Epithelial cell of proximal tubule (primary cell): ENCODE results near the gene SNAP47. TPM values are rescaled to one million over a fixed set of nuclear protein-coding genes. Genes with fewer than 3 reads are reported as not detected.

Experiments
- DNase-seq: peaks from one replicate; pipeline ENCODE4 v3.0.0-alpha.2; 2011; ENCODE audit warnings: low read depth
- H3K4me3 ChIP-seq: 2 replicates; pipeline ENCODE4 v1.5.1; 2011; ENCODE audit warnings: low read depth, mild to moderate bottlenecking, low read length
- CTCF ChIP-seq: conservative IDR thresholded peaks from 2 replicates; pipeline ENCODE4 v1.5.1; 2012; ENCODE audit warnings: low read depth, mild to moderate bottlenecking, low read length
- total RNA-seq: library from RNA; depleted of rRNA; stranded (reverse); fragments of >200 nt; gene quantifications from 2 replicates; pipeline ENCODE4 v1.2.3, GENCODE V29; 2015

SNAP47 gene
- total RNA-seq, 1 donor from 2014 or later: 36.3 TPM

DNA sequence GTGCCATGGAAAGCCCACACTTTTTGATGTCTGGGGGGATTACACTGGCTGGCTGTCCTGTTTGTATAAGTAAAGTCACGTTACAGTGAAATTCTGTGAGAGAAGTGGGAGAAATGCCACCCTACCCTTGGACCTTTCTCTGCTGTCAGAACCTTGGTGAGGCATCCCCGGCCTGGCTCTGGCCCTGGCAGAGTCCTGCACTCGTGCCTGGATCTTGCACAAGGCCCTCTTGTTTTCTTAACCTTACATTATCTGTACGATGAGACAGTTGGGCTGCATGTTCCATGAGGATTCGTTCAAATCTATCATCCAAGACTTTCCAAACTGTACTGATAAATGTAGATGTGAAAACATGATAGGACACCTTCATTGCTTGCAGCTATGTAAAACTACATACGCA lies 11.4 kb downstream of the SNAP47 start:
- no peak for TF ChIP-seq CTCF
- DNase-seq: no peak
- H3K4me3 ChIP-seq: no peak overlapping the region

GRCh38 chr1:227747382-227747781 lies 12.1 kb downstream of the SNAP47 start:
- TF ChIP-seq CTCF: no peak
- DNase-seq: no peak

DNA sequence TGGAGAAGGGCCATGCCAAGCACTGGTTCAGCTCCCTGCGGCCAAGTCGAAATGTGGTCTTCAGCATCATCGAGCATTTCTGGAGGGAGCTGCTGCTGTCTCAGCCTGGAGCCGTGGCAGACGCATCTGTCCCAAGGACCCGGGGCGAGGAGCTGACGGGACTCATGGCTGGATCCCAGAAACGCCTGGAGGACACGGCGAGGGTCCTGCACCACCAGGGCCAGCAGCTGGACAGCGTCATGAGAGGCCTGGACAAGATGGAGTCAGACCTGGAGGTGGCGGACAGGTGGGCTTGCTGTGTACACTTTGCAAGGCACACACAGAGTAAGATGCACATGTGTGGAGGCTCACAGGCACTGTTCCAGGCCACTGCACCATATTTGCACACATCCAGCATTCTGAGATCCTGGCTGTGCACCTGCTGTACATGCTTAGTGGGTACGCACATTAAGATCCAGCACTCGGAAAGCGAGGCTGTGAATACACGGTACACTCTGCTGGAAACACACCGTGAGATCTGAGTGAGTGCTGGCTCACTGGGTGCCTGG lies 12.8 kb downstream of the SNAP47 start:
- H3K4me3 ChIP-seq: no peak overlapping the region
- DNase-seq: no peak
- no peak for TF ChIP-seq CTCF

More at GRCh38 chr1:227747382-227747781, 12.1 kb downstream of the SNAP47 start:
- H3K4me3 ChIP-seq: no peak overlapping the region

GRCh38 chr1:227748496-227749182 lies 13.4 kb downstream of the SNAP47 start:
- no peak for DNase-seq
- H3K4me3 ChIP-seq: no peak overlapping the region
- no peak for TF ChIP-seq CTCF

DNA sequence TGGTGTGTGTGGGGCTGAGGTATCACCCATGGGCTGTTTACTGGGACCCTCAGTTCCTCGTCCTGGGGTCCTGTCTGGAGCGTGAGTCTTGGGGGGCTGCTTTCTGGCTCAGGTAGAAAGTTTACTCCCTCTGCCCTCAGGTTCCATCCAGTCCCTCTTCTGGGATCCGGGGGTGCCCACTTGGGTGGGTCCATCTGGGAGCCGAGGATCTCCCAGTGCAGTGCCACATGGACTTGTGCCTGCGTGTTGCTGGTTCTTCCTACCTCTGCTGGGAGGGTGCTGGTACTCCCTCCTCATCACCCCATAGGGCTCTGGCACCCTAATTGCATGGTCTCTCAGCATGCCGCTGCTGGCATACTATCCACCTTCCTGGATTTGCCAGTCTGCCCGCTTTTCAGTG lies 14.0 kb downstream of the SNAP47 start:
- H3K4me3 ChIP-seq: no peak overlapping the region
- TF ChIP-seq CTCF: no peak

GRCh38 chr1:227749916-227750710 lies 14.9 kb downstream of the SNAP47 start:
- no peak for TF ChIP-seq CTCF
- no peak for DNase-seq
- no peak overlapping the region for H3K4me3 ChIP-seq

More for the DNA sequence above, 14.0 kb downstream of the SNAP47 start:
- no peak for DNase-seq
